ENCODE data around the gene SMIM36. TPM values are rescaled to one million over a fixed set of nuclear protein-coding genes. Genes with fewer than 3 reads are reported as not detected.

The SMIM36 gene
- total RNA-seq, 2 experiments from 2014 or later: not detected

DNA sequence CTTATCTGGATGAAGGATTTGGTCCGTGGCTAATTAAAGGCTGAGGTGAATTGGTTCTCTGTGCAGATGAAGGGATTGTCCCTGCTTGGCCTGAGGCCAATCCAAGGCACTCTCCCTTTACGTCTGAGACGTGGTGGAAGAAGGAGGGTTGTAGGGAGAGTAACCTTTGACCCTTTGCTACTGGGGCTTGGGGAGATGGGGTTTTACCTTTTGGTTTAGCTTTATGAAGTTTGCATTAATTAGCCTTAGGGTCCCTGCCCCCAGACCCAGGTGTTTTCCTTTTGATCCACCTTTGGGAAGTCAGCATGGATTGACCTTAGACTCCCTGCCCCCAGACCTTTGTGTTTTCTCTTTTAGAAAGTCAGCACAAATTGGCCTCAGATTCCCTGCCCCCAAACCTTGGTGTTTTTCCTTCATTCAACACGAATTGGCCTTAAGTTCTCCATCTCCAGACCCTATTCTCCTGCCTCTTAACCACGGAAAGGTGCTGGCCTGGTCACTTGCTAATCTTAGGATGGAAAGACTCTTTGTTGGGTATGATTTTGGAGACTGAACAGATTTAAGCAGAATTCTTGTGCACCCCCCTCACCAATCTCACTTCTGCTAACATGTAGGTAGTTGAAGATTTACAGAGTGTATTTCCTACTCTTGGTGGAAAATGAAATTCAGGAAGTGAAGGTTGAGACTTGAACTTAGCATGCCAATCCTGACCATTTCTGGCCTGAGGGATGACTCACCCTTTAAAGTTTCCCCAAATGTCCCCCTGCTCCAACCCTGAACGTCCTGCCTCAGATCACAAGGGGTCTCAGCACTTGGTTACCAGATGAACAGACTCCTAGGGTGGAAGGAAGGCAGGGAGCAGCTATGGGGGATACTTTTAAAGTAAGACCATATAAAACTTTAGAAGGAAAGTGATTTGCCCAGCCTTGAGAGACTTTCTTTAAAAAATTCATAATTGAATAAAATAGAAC is 66.5 kb downstream of the SMIM36 start:
- peaks cover 4% of the 10 kb centered on the region for H3K27me3 Mint-ChIP-seq
- DNase-seq: no peak
- no peaks in the 10 kb centered on the region for H3K9me3 Mint-ChIP-seq
- POLR2A ChIA-PET: no interaction called here
- H3K4me1 Mint-ChIP-seq: peaks cover 5% of the 10 kb centered on the region
- ATAC-seq (ENCODE audit: low read depth): no peak
- no peaks in the 10 kb centered on the region for H3K36me3 Mint-ChIP-seq
- no peak overlapping the region for H3K4me3 Mint-ChIP-seq
- no peak overlapping the region for H3K27ac Mint-ChIP-seq

DNA sequence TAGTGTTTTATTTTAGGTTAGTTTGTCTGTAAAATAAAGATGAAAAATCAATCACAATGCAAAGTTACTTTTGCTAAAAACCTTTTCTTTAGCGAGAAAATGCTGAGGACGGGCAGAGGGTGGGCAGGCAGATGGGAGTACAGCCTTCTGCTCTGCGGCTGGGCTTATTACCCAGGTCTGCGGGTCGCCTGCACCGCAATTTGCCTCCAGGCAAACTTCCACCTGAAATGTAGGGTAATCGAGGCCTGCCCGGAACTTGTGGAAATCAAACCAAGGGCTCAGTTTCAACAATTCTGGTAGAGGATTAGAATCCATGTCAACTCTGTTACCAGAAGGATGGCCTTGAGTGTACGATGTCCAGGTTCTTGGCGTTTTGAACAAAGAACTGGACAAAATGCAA is 67.3 kb downstream of the SMIM36 start:
- H3K4me1 Mint-ChIP-seq: peaks cover 5% of the 10 kb centered on the region
- no peak overlapping the region for H3K4me3 Mint-ChIP-seq
- no peaks in the 10 kb centered on the region for H3K36me3 Mint-ChIP-seq
- no peaks in the 10 kb centered on the region for H3K9me3 Mint-ChIP-seq
- POLR2A ChIA-PET: no interaction called here
- H3K27me3 Mint-ChIP-seq: peaks cover 4% of the 10 kb centered on the region
- no peak for ATAC-seq (ENCODE audit: low read depth)
- no peak for DNase-seq
- no peak overlapping the region for H3K27ac Mint-ChIP-seq

DNA sequence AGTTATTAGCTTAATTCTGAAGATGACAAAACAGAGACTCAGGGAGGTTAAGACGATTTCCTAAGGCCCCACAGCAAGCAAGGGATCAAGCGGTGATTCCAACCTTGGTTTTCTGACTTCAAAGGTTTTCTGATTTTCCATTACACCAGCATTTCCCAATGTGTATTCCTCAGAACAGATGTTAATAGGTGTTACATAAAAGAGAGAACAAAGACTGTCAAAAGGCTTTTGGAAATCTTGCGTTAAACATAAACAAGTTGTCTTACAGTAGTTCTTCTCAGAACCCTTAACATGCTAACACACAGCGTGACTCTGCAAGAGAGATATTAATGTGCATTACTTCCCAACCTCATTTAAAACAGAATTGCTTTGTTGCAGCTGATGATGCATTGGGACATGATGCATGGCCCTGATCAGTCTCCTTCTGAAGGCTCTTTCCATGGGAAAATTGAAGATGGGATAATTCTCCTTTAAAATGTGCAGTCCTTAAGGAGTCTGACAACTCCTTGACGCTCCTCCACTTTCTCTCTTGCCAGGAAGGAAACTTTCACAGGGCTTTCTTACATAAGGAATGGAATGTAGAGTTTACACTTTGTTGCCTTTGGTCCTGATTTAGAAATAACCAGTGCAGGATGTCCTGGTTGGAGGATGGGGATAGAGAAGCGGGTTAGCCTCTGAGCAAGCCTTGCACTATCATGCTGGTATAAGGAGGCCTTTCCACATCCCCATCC is 68.1 kb downstream of the SMIM36 start:
- Mint-ChIP-seq H3K27ac (no peak overlapping the region), H3K36me3 (no peaks in the 10 kb centered on the region), H3K4me1 (peaks cover 5% of the 10 kb centered on the region), H3K4me3 (no peak overlapping the region), H3K9me3 (no peaks in the 10 kb centered on the region), H3K27me3 (peaks cover 4% of the 10 kb centered on the region)
- ATAC-seq (ENCODE audit: low read depth) (no peak), DNase-seq (no peak)
- POLR2A ChIA-PET: no interaction called here

DNA sequence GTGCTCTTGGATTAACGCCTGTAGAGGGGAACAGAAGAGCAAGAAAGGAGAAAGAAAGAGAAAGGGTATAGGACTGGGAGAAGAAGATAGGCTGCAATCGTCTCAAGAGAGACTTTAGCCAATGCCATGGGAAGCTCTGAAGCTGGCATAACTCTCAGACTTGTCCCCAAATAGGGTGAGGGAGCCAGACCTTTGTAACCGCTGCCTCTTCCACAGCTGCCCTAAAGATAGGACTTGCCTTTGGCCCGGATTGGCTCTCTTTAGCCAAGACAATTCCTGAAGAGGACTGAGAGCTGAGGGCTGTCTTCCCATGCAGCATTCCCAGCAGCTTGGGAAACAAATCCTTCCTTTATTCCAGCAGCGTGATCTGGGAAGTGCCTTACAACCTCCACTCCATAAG is 68.8 kb downstream of the SMIM36 start:
- no peak overlapping the region for H3K27ac Mint-ChIP-seq
- ATAC-seq (ENCODE audit: low read depth): no peak
- H3K9me3 Mint-ChIP-seq: no peaks in the 10 kb centered on the region
- DNase-seq: no peak
- no peak overlapping the region for H3K4me3 Mint-ChIP-seq
- POLR2A ChIA-PET: interaction anchor here (0.7 kb wide), 1 partner anchor 845 kb away, joined by 5 read pairs; no protein-coding TSS in a partner anchor
- no peaks in the 10 kb centered on the region for H3K36me3 Mint-ChIP-seq
- peaks cover 5% of the 10 kb centered on the region for H3K4me1 Mint-ChIP-seq
- H3K27me3 Mint-ChIP-seq: peaks cover 4% of the 10 kb centered on the region

DNA sequence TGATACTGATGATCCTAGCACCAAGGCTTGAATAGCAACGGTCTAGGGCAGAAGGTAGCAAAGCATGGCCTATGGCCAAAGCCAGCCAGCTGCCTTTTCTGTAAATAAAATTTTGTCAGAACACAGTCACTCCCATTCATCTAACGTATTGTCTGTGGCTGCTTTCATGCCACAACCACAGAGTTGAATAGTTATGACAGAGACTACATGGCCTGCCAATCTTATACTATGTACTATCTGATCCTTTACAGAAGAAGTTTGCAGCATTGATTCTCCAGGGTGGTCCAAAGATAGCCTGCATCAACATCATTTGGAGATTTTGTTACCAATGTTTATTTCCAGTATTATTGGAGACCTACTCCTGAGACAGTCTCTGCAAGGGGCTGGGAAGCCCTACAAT is 69.7 kb downstream of the SMIM36 start:
- no peak overlapping the region for H3K27ac Mint-ChIP-seq
- POLR2A ChIA-PET: no interaction called here
- peak; percentile 39 for ATAC-seq (ENCODE audit: low read depth)

DNA sequence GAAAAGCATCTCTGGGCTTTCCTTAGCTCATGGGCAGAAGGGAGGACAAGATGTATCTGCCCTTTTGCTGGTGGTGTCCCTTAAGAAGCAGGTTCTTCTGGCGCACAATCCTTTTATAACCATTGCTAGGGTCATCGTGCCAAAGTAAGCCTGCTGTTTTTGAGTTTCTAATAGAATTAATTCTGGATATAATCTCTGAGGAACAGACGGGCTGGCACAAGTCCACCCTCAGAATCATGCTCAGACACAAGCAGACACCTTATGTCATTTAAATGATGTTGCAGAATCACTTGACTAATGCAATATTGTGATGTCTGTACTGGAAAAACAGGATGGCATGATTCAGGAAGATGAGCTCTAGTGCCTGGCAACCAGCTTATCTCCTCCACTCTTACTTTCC is 70.9 kb downstream of the SMIM36 start:
- Mint-ChIP-seq H3K36me3 (no peaks in the 10 kb centered on the region), H3K4me1 (peaks cover 7% of the 10 kb centered on the region), H3K27ac (no peak overlapping the region), H3K27me3 (peaks cover 5% of the 10 kb centered on the region), H3K4me3 (no peak overlapping the region), H3K9me3 (no peaks in the 10 kb centered on the region)
- POLR2A ChIA-PET: no interaction called here
- DNase-seq (no peak), ATAC-seq (ENCODE audit: low read depth) (no peak)

More for the DNA sequence above, 69.7 kb downstream of the SMIM36 start:
- Mint-ChIP-seq H3K36me3 (no peaks in the 10 kb centered on the region), H3K9me3 (no peaks in the 10 kb centered on the region), H3K4me1 (peaks cover 7% of the 10 kb centered on the region), H3K4me3 (no peak overlapping the region), H3K27me3 (peaks cover 5% of the 10 kb centered on the region)
- no peak for DNase-seq

DNA sequence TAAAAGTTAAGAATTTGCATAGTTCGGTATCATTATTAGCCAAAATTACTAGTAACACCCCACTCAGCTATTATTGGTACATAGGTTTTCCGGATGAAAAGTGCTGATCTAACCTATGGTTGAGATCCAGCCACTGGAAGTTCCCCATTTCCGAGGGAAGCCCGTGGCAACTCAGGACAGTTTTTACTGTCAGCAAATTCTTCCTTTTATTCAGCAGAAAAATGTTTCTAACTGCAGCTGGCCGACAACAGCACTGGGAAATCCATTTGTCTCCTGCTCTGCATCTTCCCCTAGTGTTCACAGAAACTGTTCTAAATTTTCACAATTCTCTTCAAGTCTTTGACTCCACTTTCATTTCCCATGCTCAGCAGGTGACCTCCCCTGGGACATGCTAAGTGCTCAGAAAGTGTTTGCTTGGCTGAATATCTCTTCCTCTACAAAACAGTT is 74.1 kb downstream of the SMIM36 start:
- Mint-ChIP-seq H3K36me3 (no peaks in the 10 kb centered on the region), H3K27me3 (peaks cover 2% of the 10 kb centered on the region), H3K9me3 (no peaks in the 10 kb centered on the region), H3K27ac (no peak overlapping the region), H3K4me1 (peaks cover 9% of the 10 kb centered on the region), H3K4me3 (no peak overlapping the region)
- DNase-seq (no peak), ATAC-seq (ENCODE audit: low read depth) (no peak)
- POLR2A ChIA-PET: no interaction called here

DNA sequence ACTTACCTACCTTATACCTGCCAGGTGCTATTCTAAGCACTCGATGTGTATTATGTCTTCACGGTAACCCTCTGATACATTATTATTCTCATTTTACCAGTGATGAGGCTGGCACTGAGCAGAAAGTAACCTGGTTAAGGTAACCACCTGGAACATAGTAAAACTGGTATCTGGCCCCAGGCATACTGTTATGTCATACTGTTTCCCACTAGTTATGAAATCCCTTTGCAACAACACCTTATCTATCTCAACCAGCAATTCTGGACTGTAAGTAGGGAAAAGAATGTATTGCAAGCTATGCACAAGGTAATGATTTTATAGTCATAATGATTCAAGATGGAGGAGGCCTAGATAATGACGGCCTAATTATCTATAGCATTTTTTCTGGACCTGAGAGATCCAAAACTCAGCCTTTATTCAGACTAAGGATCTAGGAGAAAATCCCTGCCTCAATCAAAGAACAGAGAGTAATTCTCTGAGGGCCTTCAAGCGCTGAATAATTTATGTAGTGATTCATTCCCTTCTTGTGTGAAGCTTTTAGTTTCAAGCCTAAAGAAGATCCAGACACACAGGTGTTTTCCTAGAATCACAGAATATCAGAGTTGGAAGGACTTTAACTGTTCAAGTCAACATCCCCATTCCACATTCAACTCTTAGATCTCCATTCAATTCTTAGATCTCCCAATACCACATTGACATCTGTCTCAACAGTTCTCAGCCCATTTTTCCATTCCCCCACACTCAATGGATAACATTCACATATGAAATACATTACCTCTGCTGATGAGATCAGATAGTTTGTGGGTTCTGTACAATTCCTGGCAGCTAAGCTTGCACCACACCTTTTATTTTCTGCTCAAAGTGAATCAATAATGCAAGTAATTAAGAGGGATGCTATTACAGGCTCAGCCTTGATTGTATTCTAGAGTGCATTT is 74.8 kb downstream of the SMIM36 start:
- Mint-ChIP-seq H3K36me3 (no peaks in the 10 kb centered on the region), H3K9me3 (no peaks in the 10 kb centered on the region), H3K4me1 (peaks cover 11% of the 10 kb centered on the region), H3K27me3 (peaks cover 3% of the 10 kb centered on the region), H3K4me3 (no peak overlapping the region), H3K27ac (no peak overlapping the region)
- DNase-seq: no peak
- POLR2A ChIA-PET: no interaction called here
- ATAC-seq (ENCODE audit: low read depth): no peak

DNA sequence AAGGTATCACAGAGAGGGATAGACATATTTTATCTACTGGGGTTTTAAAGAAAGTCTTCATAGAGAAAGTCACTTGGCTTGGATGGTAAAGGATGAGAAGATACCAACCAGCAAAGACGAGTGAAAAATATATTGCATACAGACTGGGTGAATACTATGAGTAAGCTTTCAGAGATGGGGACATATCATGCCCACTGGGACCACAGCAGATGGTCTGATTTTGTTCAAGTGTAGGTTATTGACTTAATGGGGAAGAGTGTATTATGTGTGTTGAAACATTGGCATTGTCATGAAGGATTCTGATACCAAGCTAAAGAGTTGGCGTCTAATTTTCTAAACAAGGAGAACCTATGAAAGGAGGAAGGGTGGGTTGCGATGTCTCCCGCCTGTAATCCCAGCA is 75.8 kb downstream of the SMIM36 start:
- H3K27me3 Mint-ChIP-seq: peaks cover 3% of the 10 kb centered on the region
- no peaks in the 10 kb centered on the region for H3K9me3 Mint-ChIP-seq
- no peak overlapping the region for H3K4me3 Mint-ChIP-seq
- H3K27ac Mint-ChIP-seq: no peak overlapping the region
- H3K4me1 Mint-ChIP-seq: peaks cover 11% of the 10 kb centered on the region
- ATAC-seq (ENCODE audit: low read depth): no peak
- POLR2A ChIA-PET: no interaction called here
- H3K36me3 Mint-ChIP-seq: no peaks in the 10 kb centered on the region
- DNase-seq: no peak

DNA sequence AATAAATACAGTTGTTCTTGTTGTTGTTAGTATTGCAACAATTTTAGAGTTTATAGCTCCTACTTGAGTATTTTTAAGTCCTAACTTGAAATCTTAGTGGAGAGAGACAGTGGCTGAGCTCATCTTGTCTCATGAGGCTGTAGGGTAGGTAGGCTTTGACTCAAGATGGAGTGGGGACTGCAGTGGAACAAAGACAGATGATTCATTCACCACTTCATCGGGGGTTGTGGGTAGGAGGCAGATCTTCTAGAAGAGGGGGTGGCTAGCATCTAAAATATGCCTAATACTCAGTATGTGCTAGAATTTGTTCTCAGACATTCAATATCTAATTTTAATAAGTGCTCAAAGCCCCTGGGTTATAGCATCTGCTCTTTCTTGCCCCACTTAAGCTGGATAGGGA is 76.5 kb downstream of the SMIM36 start:
- no peak for DNase-seq
- peaks cover 3% of the 10 kb centered on the region for H3K27me3 Mint-ChIP-seq
- no peaks in the 10 kb centered on the region for H3K36me3 Mint-ChIP-seq
- peaks cover 11% of the 10 kb centered on the region for H3K4me1 Mint-ChIP-seq
- H3K9me3 Mint-ChIP-seq: no peaks in the 10 kb centered on the region
- no peak for ATAC-seq (ENCODE audit: low read depth)
- POLR2A ChIA-PET: no interaction called here
- H3K27ac Mint-ChIP-seq: no peak overlapping the region
- H3K4me3 Mint-ChIP-seq: no peak overlapping the region

DNA sequence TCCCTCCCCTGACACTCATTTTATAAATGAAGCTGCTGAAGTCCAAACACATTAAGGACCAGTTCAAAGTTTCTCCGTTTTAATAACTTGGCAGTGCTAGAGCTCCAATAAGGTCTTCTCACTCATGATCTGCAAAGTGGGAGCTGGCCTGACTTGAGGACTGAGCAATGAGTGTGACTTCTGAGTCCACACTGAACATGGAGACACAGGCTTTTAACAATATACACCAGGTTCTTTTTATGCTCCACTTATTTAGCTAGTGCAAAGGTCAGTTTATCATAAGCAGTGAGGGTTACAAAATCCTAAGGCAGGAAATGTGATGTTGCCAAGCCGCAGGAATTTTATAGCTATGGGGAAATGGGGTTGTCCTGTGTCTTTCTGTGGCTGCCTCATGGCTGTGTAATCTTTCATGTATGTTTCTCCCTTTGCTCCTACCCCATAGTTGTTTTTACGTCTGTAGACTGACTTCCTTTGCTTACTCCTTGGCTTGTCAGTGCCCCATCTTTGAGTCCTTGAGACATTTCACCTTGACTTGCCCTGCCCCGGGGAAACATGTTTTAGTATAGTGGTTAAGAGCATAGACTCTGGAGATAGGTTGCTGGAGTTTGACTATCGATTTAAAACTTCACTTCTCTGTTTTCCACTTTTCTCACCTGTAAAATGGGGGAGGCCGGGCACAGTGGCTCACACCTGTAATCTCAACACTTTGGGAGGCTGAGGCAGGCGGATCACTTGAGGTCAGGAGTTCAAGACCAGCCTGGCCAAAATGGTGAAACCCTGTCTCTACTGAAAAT is 77.4 kb downstream of the SMIM36 start:
- DNase-seq (no peak), ATAC-seq (ENCODE audit: low read depth) (no peak)
- H3K27me3 Mint-ChIP-seq: peaks cover 3% of the 10 kb centered on the region
- no peaks in the 10 kb centered on the region for H3K9me3 Mint-ChIP-seq
- POLR2A ChIA-PET: interaction anchor here (2.1 kb wide), 1 partner anchor 12 kb away, joined by 8 read pairs; the partner anchor contains the start of gene MMD
- H3K27ac Mint-ChIP-seq: no peak overlapping the region
- no peak overlapping the region for H3K4me3 Mint-ChIP-seq
- no peaks in the 10 kb centered on the region for H3K36me3 Mint-ChIP-seq
- H3K4me1 Mint-ChIP-seq: peaks cover 11% of the 10 kb centered on the region

DNA sequence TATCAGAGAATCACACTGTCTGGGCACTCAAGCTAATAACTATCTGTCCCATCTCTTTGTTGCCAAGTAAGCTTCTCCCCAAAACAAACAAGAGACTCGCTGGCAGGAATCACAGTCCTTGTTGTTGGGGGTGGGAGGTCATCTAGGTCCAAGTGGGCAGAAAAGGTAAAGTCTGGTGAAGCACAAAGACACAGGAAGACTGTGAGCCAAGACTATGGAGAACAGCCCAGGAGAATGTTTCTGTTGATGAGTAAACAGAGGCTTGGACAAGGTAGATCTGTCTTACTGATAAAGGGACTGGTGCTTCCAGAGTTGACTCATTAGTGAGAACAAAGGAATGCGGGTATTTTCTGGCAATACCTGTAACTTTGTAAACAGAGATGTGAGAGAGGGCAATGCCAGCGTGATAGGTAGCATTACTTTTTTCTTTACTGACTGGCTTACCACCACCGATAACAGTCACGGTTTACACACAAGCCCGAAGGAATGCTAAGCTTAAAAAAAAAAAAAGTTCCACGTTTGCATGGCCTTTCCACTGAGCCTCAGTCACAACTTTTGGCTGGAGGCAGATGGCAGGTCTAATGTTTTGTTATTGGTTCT is 78.1 kb downstream of the SMIM36 start:
- H3K9me3 Mint-ChIP-seq: no peaks in the 10 kb centered on the region
- H3K4me1 Mint-ChIP-seq: peaks cover 11% of the 10 kb centered on the region
- DNase-seq (no peak), ATAC-seq (ENCODE audit: low read depth) (no peak)
- POLR2A ChIA-PET: interaction anchor here (2.1 kb wide), 1 partner anchor 12 kb away, joined by 8 read pairs; the partner anchor contains the start of gene MMD
- peaks cover 3% of the 10 kb centered on the region for H3K27me3 Mint-ChIP-seq
- no peak overlapping the region for H3K4me3 Mint-ChIP-seq
- no peak overlapping the region for H3K27ac Mint-ChIP-seq
- H3K36me3 Mint-ChIP-seq: no peaks in the 10 kb centered on the region
